ENCODE data around the gene CYP46A1.
A peak's percentile ranks its signal among the peaks of the same experiment; 100 is the strongest.
"Not testable (repeated sequence)": the region's sequence is repeated elsewhere in the genome, so short reads cannot be mapped to it uniquely, and the experiment has no call there.

Gene CYP46A1

GRCh38 chr14:99658218-99658845, 25.8 kb upstream of the CYP46A1 start:
- no peak for DNase-seq

GRCh38 chr14:99659333-99659741, 24.8 kb upstream of the CYP46A1 start:
- DNase-seq, result peak; percentile 6

- no peak for DNase-seq
These were observed 24.0 kb upstream of the CYP46A1 start for GRCh38 chr14:99660006-99660566.

GRCh38 chr14:99660794-99661193, 23.3 kb upstream of the CYP46A1 start:
- DNase-seq, result no peak

- not testable (repeated sequence) for DNase-seq
These were observed 22.9 kb upstream of the CYP46A1 start for GRCh38 chr14:99661206-99661605.

GRCh38 chr14:99662846-99663245, 21.3 kb upstream of the CYP46A1 start:
- DNase-seq, result no peak

- no peak for DNase-seq
These were observed 20.6 kb upstream of the CYP46A1 start for GRCh38 chr14:99663386-99664057.

GRCh38 chr14:99664058-99664936, 19.8 kb upstream of the CYP46A1 start:
- DNase-seq, result no peak

- DNase-seq, result no peak
These were observed 19.2 kb upstream of the CYP46A1 start for GRCh38 chr14:99664937-99665273.

- no peak for DNase-seq
These were observed 17.6 kb upstream of the CYP46A1 start for GRCh38 chr14:99666533-99666932.

- DNase-seq, result no peak
These were observed 17.1 kb upstream of the CYP46A1 start for GRCh38 chr14:99667045-99667444.

GRCh38 chr14:99667821-99668220, 16.3 kb upstream of the CYP46A1 start:
- no peak for DNase-seq

- DNase-seq, result no peak
These were observed 15.5 kb upstream of the CYP46A1 start for GRCh38 chr14:99668307-99669295.

- no peak for DNase-seq
These were observed 13.5 kb upstream of the CYP46A1 start for GRCh38 chr14:99670361-99671234.

- no peak for DNase-seq
These were observed 12.6 kb upstream of the CYP46A1 start for GRCh38 chr14:99671235-99672224.

GRCh38 chr14:99672506-99673304, 11.4 kb upstream of the CYP46A1 start:
- no peak for DNase-seq

- DNase-seq, result no peak
These were observed 10.6 kb upstream of the CYP46A1 start for GRCh38 chr14:99673305-99674063.

- no peak for DNase-seq
These were observed 9.9 kb upstream of the CYP46A1 start for GRCh38 chr14:99674064-99674650.
